HG02623 (cell line): ENCODE results near the gene GABRG1.

Source experiments
- ATAC-seq: cut with Tn5 transposase; IDR thresholded peaks from one replicate; pipeline ENCODE4 v1.9.1; 2021; ENCODE audit warnings: moderate library complexity; ENCODE audit not compliant: unreplicated experiment

The GABRG1 gene

GRCh38 chr4:46123913-46124755, at the start of gene GABRG1:
GABRG1 (minus strand) TSS chr4:46124054; CDS start chr4:46123913, 141 bp downstream.
- ATAC-seq: no peak

- ATAC-seq: no peak
These were observed 23.1 kb upstream of the GABRG1 start for GRCh38 chr4:46146993-46147392.

GRCh38 chr4:46131498-46132057, 7.7 kb upstream of the GABRG1 start:
- ATAC-seq: no peak

GRCh38 chr4:46124773-46125413, 1.0 kb upstream of the GABRG1 start:
- ATAC-seq: no peak

- ATAC-seq: no peak
These were observed 42.2 kb downstream of the GABRG1 start for GRCh38 chr4:46081674-46082073.

- no peak for ATAC-seq
These were observed 42.6 kb downstream of the GABRG1 start for GRCh38 chr4:46081248-46081647.

- no peak for ATAC-seq
These were observed 50.1 kb downstream of the GABRG1 start for GRCh38 chr4:46073778-46074177.

- ATAC-seq: no peak
These were observed 72.5 kb downstream of the GABRG1 start for GRCh38 chr4:46051392-46051791.

GRCh38 chr4:46032056-46032455, 91.8 kb downstream of the GABRG1 start:
- no peak for ATAC-seq

- ATAC-seq: no peak
These were observed 107.5 kb downstream of the GABRG1 start for GRCh38 chr4:46016306-46016705.

GRCh38 chr4:45992728-45993127, 131.1 kb downstream of the GABRG1 start:
- no peak for ATAC-seq

GRCh38 chr4:45989775-45990174, 134.1 kb downstream of the GABRG1 start:
- ATAC-seq: no peak

GRCh38 chr4:45987858-45988257, 136.0 kb downstream of the GABRG1 start:
- ATAC-seq: no peak
